LNCAP (cell line): Measurements from ENCODE around the gene BRIP1.
A peak's percentile ranks its signal among the peaks of the same experiment; 100 is the strongest.

Source experiments
- CTCF ChIP-seq: fragments of 450-650 bp; IDR thresholded peaks from 2 replicates; pipeline ENCODE4 v1.5.1; 2017; ENCODE audit warnings: mild to moderate bottlenecking

The BRIP1 gene

GRCh38 chr17:61644800-61645774, 218.2 kb downstream of the BRIP1 start:
- TF ChIP-seq CTCF, result no peak

GRCh38 chr17:61642768-61643167, 220.6 kb downstream of the BRIP1 start:
- no peak for TF ChIP-seq CTCF

DNA sequence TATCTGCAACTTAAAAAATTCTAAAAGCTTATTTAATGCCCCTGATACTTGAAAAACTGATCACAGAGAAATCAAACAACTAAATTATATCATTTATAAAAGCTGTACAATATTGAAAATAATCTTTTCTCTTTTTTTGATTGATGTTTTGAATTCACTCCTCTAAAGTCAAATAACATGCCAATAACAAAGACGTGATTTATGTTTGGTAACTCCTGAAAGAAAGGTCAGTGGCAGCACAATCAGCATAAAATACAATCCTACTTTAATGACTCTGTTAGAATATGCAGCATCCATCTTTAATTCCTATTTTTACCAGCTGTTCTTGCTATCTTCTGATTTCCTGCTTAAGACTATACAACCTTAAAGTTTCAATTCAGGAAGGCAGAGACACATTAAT, 221.6 kb downstream of the BRIP1 start:
- no peak for TF ChIP-seq CTCF

DNA sequence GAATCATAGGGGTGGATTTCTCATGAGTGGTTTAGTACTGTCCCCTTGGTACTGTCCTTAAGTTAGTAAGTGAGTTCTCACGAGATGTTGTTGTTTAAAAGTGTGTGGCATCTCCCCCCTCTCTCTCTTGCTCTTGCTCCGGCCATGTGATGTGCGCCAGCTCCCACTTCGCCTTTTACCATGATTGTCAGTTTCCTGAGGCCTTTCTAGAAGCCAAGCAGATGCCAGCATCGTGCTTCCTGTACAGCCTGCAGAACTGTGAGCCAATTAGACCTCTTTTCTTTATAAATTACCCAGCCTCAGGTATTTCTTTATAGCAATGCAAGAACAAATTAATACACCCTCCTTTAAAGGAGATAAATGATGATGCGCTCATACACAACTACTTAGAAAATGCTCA, 222.2 kb downstream of the BRIP1 start:
- TF ChIP-seq CTCF, result no peak

DNA sequence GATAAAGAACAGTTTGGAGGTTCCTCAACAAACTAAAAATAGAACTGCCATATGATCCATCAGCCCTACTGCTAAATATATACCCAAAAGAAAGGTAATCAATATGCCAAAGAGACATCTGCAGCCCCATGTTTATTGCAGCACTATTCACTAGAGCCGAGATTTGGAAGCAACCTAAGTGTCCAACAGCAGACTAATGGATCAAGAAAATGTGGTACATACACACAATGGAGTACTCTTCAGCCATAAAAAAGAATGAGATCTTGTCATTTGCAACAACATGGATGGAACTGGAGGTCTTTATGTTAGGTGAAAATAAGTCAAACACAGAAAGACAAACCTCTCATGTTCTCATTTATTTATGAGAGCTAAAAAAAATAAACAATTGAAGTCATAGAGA, 223.5 kb downstream of the BRIP1 start:
- TF ChIP-seq CTCF, result no peak

GRCh38 chr17:61638087-61638486, 225.2 kb downstream of the BRIP1 start:
- no peak for TF ChIP-seq CTCF

GRCh38 chr17:61635913-61636432, 227.4 kb downstream of the BRIP1 start:
- TF ChIP-seq CTCF, result peak; percentile 88
